PC-3 (cell line): Measurements from ENCODE around the gene DNAJC1. TPM values are rescaled to one million over a fixed set of nuclear protein-coding genes. Genes with fewer than 3 reads are reported as not detected.

ENCODE experiments used
- ATAC-seq: fragments of 200-7000 bp; cut with Tn5 transposase; 2 replicates; pipeline ENCODE4 v1.9.1; 2020; ENCODE audit warnings: mild to moderate bottlenecking, moderate library complexity
- BruUV-seq: library from RNA; stranded (reverse); fragments of 400-500 nt; replicated peaks from 2 replicates; lab custom pipeline; 2021; lab: Mats Ljungman, UMichigan
- CTCF ChIA-PET: fragments of 300-600 bp; sonication (Branson Sonifier 250); formaldehyde crosslinking; loops from one replicate; lab custom pipeline; 2022; ENCODE audit warnings: antibody characterized with exemption; lab: Charles Lee
- POLR2A ChIA-PET: fragments of 300-600 bp; sonication (Branson Sonifier 250); formaldehyde crosslinking; loops from one replicate; lab custom pipeline; 2022; ENCODE audit warnings: antibody characterized with exemption; ENCODE audit not compliant: unreplicated experiment; lab: Charles Lee
- DNase-seq: peaks from one replicate; pipeline ENCODE4 v3.0.0-alpha.2; 2015
- H2AFZ ChIP-seq: fragments of 300-600 bp; sonication (generic); 2 replicates; pipeline ENCODE4 v1.6.0; 2016; ENCODE audit warnings: antibody characterized with exemption, low read length
- H3F3A ChIP-seq: fragments of 300-600 bp; sonication (generic); one replicate; pipeline ENCODE4 v1.6.0; 2017; ENCODE audit warnings: antibody characterized with exemption, low read length, control low read depth, mild to moderate bottlenecking; ENCODE audit not compliant: unreplicated experiment
- H3K27ac ChIP-seq: fragments of 300-600 bp; sonication (generic); 2 replicates; pipeline ENCODE4 v1.5.1; 2016; ENCODE audit warnings: mild to moderate bottlenecking, low read length
- H3K27me3 ChIP-seq: fragments of 300-600 bp; sonication (generic); 2 replicates; pipeline ENCODE4 v1.6.1; 2016; ENCODE audit warnings: low read length, mixed read lengths
- H3K36me3 ChIP-seq: fragments of 300-600 bp; sonication (generic); 2 replicates; pipeline ENCODE4 v1.6.1; 2016; ENCODE audit warnings: low read depth, mixed run types, low read length, mixed read lengths
- H3K4me1 ChIP-seq: fragments of 300-600 bp; sonication (generic); 2 replicates; pipeline ENCODE4 v1.5.1; 2016; ENCODE audit warnings: low read length; ENCODE audit not compliant: insufficient read depth
- H3K4me2 ChIP-seq: fragments of 300-600 bp; sonication (generic); 2 replicates; pipeline ENCODE4 v1.6.0; 2016; ENCODE audit warnings: low read length
- H3K4me3 ChIP-seq: fragments of 300-600 bp; sonication (generic); 2 replicates; pipeline ENCODE4 v1.5.1; 2016; ENCODE audit warnings: mild to moderate bottlenecking, low read length, mixed read lengths
- H3K79me2 ChIP-seq: fragments of 300-600 bp; sonication (generic); 2 replicates; pipeline ENCODE4 v1.6.1; 2017; ENCODE audit warnings: low read length, mixed read lengths
- H3K9ac ChIP-seq: fragments of 300-600 bp; sonication (generic); 2 replicates; pipeline ENCODE4 v1.6.0; 2016; ENCODE audit warnings: mild to moderate bottlenecking, low read length
- H3K9me2 ChIP-seq: fragments of 300-600 bp; sonication (generic); replicated peaks from 2 replicates; pipeline ENCODE4 v1.6.1; 2016; ENCODE audit warnings: mixed run types, low read length, mixed read lengths
- H3K9me3 ChIP-seq: fragments of 300-600 bp; sonication (generic); 2 replicates; pipeline ENCODE4 v1.6.1; 2016; ENCODE audit warnings: low read length, mixed read lengths
- H4K20me1 ChIP-seq: fragments of 300-600 bp; sonication (generic); 2 replicates; pipeline ENCODE4 v1.6.1; 2016; ENCODE audit warnings: low read length, mixed read lengths
- CTCF ChIP-seq: fragments of 300-600 bp; sonication (generic); conservative IDR thresholded peaks from 2 replicates; pipeline ENCODE4 v1.5.1; 2017; ENCODE audit warnings: antibody characterized with exemption, low read depth, mild to moderate bottlenecking, low read length
- EZH2 ChIP-seq: fragments of 300-600 bp; sonication (generic); IDR thresholded peaks from one replicate; pipeline ENCODE4 v1.6.1; 2017; ENCODE audit warnings: antibody characterized with exemption, mild to moderate bottlenecking, low read length; ENCODE audit not compliant: unreplicated experiment
- EZH2phosphoT487 ChIP-seq: fragments of 300-600 bp; sonication (generic); IDR thresholded peaks from 2 replicates; pipeline ENCODE4 v1.6.1; 2018; ENCODE audit warnings: mild to moderate bottlenecking, antibody characterized with exemption, low read length, borderline replicate concordance
- intact Hi-C: fragments of 100-400 bp; cut with micrococcal nuclease; formaldehyde crosslinking; loops from 2 replicates; pipeline ENCODE4 v1.9.0; 2023
- total RNA-seq: library from RNA; depleted of rRNA; stranded (reverse); fragments of >200 nt; gene quantifications from 2 replicates; pipeline ENCODE4 v1.2.3, GENCODE V29; 2014

Gene DNAJC1
- total RNA-seq, 1 experiment from 2014 or later = 53.4 TPM

DNA sequence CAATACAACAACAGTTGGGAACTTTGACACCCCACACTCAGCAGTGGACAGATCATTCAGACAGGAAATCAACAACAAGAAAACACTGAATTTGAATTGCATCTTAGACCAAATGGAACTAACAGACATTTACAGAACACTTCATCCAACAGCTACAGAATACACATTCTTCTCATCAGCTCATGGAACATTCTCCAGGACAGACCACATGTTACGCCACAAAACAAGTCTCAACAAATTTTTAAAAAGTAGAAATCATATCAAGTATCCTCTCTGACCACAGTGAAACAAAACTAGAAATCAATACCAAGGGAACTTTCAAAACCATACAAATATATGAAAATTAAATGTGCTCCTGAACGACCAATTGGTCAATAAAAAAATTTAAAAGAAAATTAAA, 212.3 kb downstream of the DNAJC1 start:
- Histone ChIP-seq H2AFZ (no peak overlapping the region), H3K36me3 (no peaks in the 10 kb centered on the region), H3K4me1 (no peaks in the 10 kb centered on the region), H3K9me2 (no peaks in the 10 kb centered on the region), H3K27ac (no peak overlapping the region), H3K9ac (no peak overlapping the region), H3K4me3 (no peak overlapping the region), H3K27me3 (no peaks in the 10 kb centered on the region), H3K9me3 (no peaks in the 10 kb centered on the region), H3K4me2 (no peak overlapping the region), H4K20me1 (no peaks in the 10 kb centered on the region), H3K79me2 (no peaks in the 10 kb centered on the region), H3F3A (no peaks in the 10 kb centered on the region)
- no peak for ATAC-seq
- TF ChIP-seq EZH2phosphoT487 = no peak
- no peak for TF ChIP-seq CTCF
- TF ChIP-seq EZH2 = no peak
- intact Hi-C loops = no loop called here
- DNase-seq = no peak
- CTCF ChIA-PET = no interaction called here
- no TSS peak for BruUV-seq
- POLR2A ChIA-PET = no interaction called here

DNA sequence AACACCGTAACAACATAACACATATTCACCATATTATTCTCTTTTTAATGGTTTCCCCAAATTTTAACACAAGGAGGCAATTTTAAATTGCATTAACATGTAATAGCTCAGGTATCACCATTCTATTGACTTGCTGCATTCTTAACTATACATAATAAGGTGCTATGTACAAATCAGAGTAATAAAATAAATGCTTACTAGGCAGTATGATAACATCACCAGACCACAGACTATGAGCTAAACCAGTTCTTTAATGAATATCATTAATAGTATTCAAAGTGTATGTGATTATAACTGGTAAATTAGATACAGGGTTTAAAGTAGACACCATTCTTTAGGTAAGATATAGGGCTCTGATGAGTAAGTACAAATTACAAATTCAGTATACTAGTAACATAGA, 226.6 kb downstream of the DNAJC1 start:
- intact Hi-C loops = no loop called here
- POLR2A ChIA-PET = no interaction called here
- Histone ChIP-seq H3K4me1 (no peaks in the 10 kb centered on the region), H3K9me3 (no peaks in the 10 kb centered on the region), H4K20me1 (no peaks in the 10 kb centered on the region), H3K9ac (no peak overlapping the region), H3K4me3 (no peak overlapping the region), H3K9me2 (no peaks in the 10 kb centered on the region), H3K27me3 (no peaks in the 10 kb centered on the region), H3F3A (no peaks in the 10 kb centered on the region), H3K4me2 (no peak overlapping the region), H3K27ac (no peak overlapping the region), H3K79me2 (no peaks in the 10 kb centered on the region), H3K36me3 (no peaks in the 10 kb centered on the region), H2AFZ (no peak overlapping the region)
- BruUV-seq = no TSS peak
- no peak for DNase-seq
- TF ChIP-seq EZH2phosphoT487 (no peak), EZH2 (no peak), CTCF (no peak)
- CTCF ChIA-PET = no interaction called here
- ATAC-seq = no peak

DNA sequence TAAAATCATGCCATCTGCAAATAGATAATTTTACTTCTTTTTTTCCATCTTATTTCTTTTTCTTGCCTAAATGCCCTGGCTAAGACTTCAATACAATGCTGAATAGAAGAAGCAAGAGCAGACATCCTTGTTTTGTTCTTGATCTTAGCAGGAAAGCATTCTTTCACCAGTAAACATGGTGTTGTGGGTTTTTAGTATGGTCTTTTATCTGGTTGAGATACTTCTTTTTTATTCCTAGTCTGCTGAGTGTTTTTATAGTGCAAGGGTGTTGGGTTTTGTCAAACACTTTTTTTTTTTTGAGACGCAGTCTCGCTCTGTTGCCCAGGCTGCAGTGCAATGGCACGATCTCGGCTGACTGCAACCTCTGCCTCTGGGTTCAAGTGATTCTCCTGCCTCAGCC, 232.3 kb downstream of the DNAJC1 start:
- POLR2A ChIA-PET = no interaction called here
- H3K27me3 ChIP-seq = no peaks in the 10 kb centered on the region
- no peaks in the 10 kb centered on the region for H4K20me1 ChIP-seq
- H3K79me2 ChIP-seq = no peaks in the 10 kb centered on the region
- no peaks in the 10 kb centered on the region for H3K4me1 ChIP-seq
- no peaks in the 10 kb centered on the region for H3K36me3 ChIP-seq
- no peaks in the 10 kb centered on the region for H3K9me2 ChIP-seq
- no peak for TF ChIP-seq EZH2
- no peak for TF ChIP-seq CTCF
- no peak for TF ChIP-seq EZH2phosphoT487
- H3K4me3 ChIP-seq = no peak overlapping the region
- no peak overlapping the region for H3K9ac ChIP-seq
- no TSS peak for BruUV-seq
- intact Hi-C loops = no loop called here
- CTCF ChIA-PET = no interaction called here
- H2AFZ ChIP-seq = no peak overlapping the region
- H3K27ac ChIP-seq = no peak overlapping the region
- DNase-seq (no peak), ATAC-seq (no peak)
- H3K4me2 ChIP-seq = no peak overlapping the region
- no peaks in the 10 kb centered on the region for H3K9me3 ChIP-seq
- H3F3A ChIP-seq = no peaks in the 10 kb centered on the region
